ENCODE data around the gene HNRNPK.

The HNRNPK gene

DNA sequence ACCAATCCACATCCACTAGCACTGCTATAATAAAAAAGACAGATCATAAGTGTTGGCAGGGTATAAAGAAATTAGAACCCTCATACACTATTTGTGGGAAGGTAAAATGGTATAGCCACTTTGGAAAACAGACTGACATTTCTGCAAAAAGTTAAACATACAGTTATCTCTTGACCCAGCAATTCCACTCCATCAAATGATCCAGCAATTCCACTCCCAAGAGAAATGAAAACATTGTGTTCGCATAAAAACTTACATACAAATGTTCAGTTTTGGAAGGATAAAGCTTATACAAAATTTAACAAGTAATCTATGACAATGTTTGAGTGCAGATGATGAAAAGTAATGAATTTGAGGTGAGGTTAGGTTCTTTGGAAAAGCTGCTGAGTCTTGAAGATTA lies 60.9 kb downstream of the HNRNPK start:
- H3K4me1 ChIP-seq: peaks cover 24% of the 10 kb centered on the region
- no peak overlapping the region for H3K4me2 ChIP-seq
- no peak for TF ChIP-seq Cebpa-rat (IDR thresholded peaks at IDR 0.05)
- H3K27me3 ChIP-seq: no peaks in the 10 kb centered on the region
- peaks cover 16% of the 10 kb centered on the region for H3K36me3 ChIP-seq
- H3K9me3 ChIP-seq: no peaks in the 10 kb centered on the region
- no peak overlapping the region for H3K4me3 ChIP-seq
- no peak overlapping the region for H3K9ac ChIP-seq
- H4K20me1 ChIP-seq: no peaks in the 10 kb centered on the region
- H3K27ac ChIP-seq: no peak overlapping the region

Measured in BLaER1 (cell line).